ENCODE measurements around the gene RAB37.

RAB37 gene

DNA sequence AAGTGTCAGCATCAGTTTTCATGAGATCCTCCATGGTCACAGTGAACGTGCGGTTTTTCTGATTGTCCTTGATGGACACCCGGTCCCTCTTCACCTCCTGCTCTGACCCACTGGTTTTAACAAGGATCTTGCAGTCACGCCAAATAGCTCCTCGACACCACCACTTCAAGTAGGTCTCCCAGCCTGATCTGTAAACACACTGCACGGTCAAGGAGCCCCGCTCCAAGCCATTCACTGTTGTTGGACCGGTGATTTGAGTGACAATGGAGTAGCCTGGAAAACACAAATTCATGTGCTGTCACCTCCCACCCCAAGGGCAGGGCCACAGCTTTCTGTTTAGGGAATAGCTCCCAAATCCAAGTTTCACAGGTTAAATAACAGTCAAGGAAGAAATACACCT is 32.5 kb upstream of the RAB37 start:
- no peak for DNase-seq
- in situ Hi-C loops (cut with HindIII; ENCODE audit: low pct_ligation_motif_present, low sequenced_read_pairs): no loop called here
- Histone ChIP-seq H3K27ac (no peak overlapping the region), H3K4me3 (ENCODE audit: low read depth, low read length) (no peak overlapping the region), H3K36me3 (replicated peaks) (no peaks in the 10 kb centered on the region), H3K27me3 (replicated peaks) (no peaks in the 10 kb centered on the region)
- TF ChIP-seq, protein P1, sequence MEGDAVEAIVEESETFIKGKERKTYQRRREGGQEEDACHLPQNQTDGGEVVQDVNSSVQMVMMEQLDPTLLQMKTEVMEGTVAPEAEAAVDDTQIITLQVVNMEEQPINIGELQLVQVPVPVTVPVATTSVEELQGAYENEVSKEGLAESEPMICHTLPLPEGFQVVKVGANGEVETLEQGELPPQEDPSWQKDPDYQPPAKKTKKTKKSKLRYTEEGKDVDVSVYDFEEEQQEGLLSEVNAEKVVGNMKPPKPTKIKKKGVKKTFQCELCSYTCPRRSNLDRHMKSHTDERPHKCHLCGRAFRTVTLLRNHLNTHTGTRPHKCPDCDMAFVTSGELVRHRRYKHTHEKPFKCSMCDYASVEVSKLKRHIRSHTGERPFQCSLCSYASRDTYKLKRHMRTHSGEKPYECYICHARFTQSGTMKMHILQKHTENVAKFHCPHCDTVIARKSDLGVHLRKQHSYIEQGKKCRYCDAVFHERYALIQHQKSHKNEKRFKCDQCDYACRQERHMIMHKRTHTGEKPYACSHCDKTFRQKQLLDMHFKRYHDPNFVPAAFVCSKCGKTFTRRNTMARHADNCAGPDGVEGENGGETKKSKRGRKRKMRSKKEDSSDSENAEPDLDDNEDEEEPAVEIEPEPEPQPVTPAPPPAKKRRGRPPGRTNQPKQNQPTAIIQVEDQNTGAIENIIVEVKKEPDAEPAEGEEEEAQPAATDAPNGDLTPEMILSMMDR (IDR thresholded peaks at IDR 0.05; ENCODE audit: low read depth, low read length, missing control alignments): no peak

- Histone ChIP-seq H3K27ac (no peak overlapping the region), H3K36me3 (replicated peaks) (no peaks in the 10 kb centered on the region), H3K27me3 (replicated peaks) (no peaks in the 10 kb centered on the region), H3K4me3 (ENCODE audit: low read depth, low read length) (no peak overlapping the region)
- in situ Hi-C loops (cut with HindIII; ENCODE audit: low pct_ligation_motif_present, low sequenced_read_pairs): no loop called here
- TF ChIP-seq, protein P1 (IDR thresholded peaks at IDR 0.05; ENCODE audit: low read depth, low read length, missing control alignments): no peak
- DNase-seq: no peak
Observed at GRCh38 chr17:74711058-74711824, 25.8 kb upstream of the RAB37 start.

GRCh38 chr17:74712301-74712700 is 24.8 kb upstream of the RAB37 start:
- DNase-seq: no peak
- H3K36me3 ChIP-seq (replicated peaks): no peaks in the 10 kb centered on the region
- H3K27ac ChIP-seq: no peak overlapping the region
- no peak overlapping the region for H3K4me3 ChIP-seq (ENCODE audit: low read depth, low read length)
- TF ChIP-seq, protein P1 (IDR thresholded peaks at IDR 0.05; ENCODE audit: low read depth, low read length, missing control alignments): no peak
- in situ Hi-C loops (cut with HindIII; ENCODE audit: low pct_ligation_motif_present, low sequenced_read_pairs): no loop called here
- no peaks in the 10 kb centered on the region for H3K27me3 ChIP-seq (replicated peaks)

- TF ChIP-seq, protein P1 (IDR thresholded peaks at IDR 0.05; ENCODE audit: low read depth, low read length, missing control alignments): no peak
- Histone ChIP-seq H3K36me3 (replicated peaks) (no peaks in the 10 kb centered on the region), H3K4me3 (ENCODE audit: low read depth, low read length) (no peak within 1 kb of the TSS), H3K27me3 (replicated peaks) (no peaks in the 10 kb centered on the region), H3K27ac (no peak within 1 kb of the TSS)
- no peak for DNase-seq
- in situ Hi-C loops (cut with HindIII; ENCODE audit: low pct_ligation_motif_present, low sequenced_read_pairs): no loop called here
Observed at GRCh38 chr17:74712756-74713155, 24.3 kb upstream of the RAB37 start, which contains the start of gene CD300LF. Gene CD300LF, minus strand, starts transcription at chr17:74712923. Its CDS starts 57 bp downstream, at chr17:74712866.

GRCh38 chr17:74713171-74713755 is 23.8 kb upstream of the RAB37 start:
- in situ Hi-C loops (cut with HindIII; ENCODE audit: low pct_ligation_motif_present, low sequenced_read_pairs): no loop called here
- no peak for DNase-seq
- Histone ChIP-seq H3K27me3 (replicated peaks) (peaks cover 2% of the 10 kb centered on the region), H3K27ac (no peak overlapping the region), H3K4me3 (ENCODE audit: low read depth, low read length) (no peak overlapping the region), H3K36me3 (replicated peaks) (no peaks in the 10 kb centered on the region)
- TF ChIP-seq, protein P1 (IDR thresholded peaks at IDR 0.05; ENCODE audit: low read depth, low read length, missing control alignments): no peak
